Measurements from ENCODE around the gene SLX4IP.

The SLX4IP gene

DNA sequence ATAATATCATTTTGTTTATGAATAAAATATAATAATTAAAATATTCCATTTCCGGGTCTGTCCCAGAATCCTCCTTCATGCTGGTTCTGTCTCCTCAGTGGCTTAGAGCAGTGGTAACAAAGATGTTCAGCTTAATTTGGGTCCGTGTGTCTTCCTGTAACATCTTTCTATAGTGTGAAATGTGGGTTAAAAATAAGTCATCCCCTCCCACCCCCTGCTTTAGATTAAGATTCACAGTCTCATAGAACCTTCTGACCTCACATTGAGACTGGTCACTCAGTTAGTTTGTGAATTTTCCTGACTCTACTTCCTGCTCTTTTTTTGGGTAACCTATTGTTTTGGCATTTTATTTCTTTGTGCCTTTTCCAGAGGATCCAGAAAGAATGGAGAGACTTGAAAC lies 55.2 kb downstream of the SLX4IP start:
- DNase-seq, result no peak
- Histone ChIP-seq H3K4me1 (no peaks in the 10 kb centered on the region), H3K27ac (no peak overlapping the region), H3K9me3 (no peaks in the 10 kb centered on the region), H3K4me3 (no peak overlapping the region), H3K36me3 (no peaks in the 10 kb centered on the region), H3K27me3 (no peaks in the 10 kb centered on the region)
- intact Hi-C loops (cut with DNase I; ENCODE audit: low total_unique reads), result no loop called here
- TF ChIP-seq, protein P1, sequence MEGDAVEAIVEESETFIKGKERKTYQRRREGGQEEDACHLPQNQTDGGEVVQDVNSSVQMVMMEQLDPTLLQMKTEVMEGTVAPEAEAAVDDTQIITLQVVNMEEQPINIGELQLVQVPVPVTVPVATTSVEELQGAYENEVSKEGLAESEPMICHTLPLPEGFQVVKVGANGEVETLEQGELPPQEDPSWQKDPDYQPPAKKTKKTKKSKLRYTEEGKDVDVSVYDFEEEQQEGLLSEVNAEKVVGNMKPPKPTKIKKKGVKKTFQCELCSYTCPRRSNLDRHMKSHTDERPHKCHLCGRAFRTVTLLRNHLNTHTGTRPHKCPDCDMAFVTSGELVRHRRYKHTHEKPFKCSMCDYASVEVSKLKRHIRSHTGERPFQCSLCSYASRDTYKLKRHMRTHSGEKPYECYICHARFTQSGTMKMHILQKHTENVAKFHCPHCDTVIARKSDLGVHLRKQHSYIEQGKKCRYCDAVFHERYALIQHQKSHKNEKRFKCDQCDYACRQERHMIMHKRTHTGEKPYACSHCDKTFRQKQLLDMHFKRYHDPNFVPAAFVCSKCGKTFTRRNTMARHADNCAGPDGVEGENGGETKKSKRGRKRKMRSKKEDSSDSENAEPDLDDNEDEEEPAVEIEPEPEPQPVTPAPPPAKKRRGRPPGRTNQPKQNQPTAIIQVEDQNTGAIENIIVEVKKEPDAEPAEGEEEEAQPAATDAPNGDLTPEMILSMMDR (IDR thresholded peaks at IDR 0.05), result no peak

DNA sequence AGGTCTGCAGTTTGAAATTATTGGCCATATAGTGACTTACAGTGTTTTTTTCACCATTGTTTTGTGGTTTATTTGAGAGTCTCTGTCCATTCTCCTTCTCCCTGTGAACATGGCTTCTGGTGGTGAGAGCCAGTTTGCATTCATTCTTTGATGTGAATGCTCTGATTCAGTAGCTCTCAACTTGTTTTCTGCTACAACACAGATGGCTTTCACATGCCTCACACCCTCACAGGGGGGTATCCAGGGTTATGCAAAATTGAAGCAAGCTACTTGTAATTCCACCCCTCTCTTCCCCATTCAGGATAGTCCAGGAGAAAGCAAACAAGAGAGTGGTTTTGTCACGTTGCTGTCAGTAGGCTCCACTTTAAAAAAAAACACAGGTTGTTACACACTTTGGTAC lies 55.6 kb downstream of the SLX4IP start:
- H3K4me1 ChIP-seq, result no peaks in the 10 kb centered on the region
- H3K36me3 ChIP-seq, result no peaks in the 10 kb centered on the region
- no peaks in the 10 kb centered on the region for H3K27me3 ChIP-seq
- no peak overlapping the region for H3K27ac ChIP-seq
- TF ChIP-seq, protein P1 (IDR thresholded peaks at IDR 0.05), result no peak
- no peak for DNase-seq
- H3K4me3 ChIP-seq, result no peak overlapping the region
- intact Hi-C loops (cut with DNase I; ENCODE audit: low total_unique reads), result no loop called here
- no peaks in the 10 kb centered on the region for H3K9me3 ChIP-seq

DNA sequence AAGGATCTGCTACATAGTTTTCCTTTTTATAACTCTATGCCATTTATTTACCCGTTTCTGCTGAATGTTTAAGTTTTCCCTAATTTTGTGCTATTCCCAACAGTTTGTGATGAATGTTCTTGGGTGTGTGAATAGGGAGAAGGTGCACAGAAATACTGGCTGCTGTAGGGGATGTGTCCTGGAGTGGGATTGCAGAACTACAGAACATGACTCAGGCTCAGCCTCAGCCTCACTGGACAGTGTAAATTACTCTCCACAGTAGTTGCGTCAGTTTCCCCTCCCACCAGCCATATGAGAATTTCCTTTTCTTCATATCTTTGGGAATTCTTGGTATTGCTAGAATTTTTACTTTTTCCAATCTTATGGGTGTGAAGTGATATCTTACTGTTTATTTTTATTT lies 57.0 kb downstream of the SLX4IP start:
- no peak overlapping the region for H3K4me3 ChIP-seq
- H3K9me3 ChIP-seq, result no peaks in the 10 kb centered on the region
- TF ChIP-seq, protein P1 (IDR thresholded peaks at IDR 0.05), result no peak
- no peaks in the 10 kb centered on the region for H3K36me3 ChIP-seq
- intact Hi-C loops (cut with DNase I; ENCODE audit: low total_unique reads), result no loop called here
- no peak overlapping the region for H3K27ac ChIP-seq
- no peaks in the 10 kb centered on the region for H3K4me1 ChIP-seq
- no peaks in the 10 kb centered on the region for H3K27me3 ChIP-seq
- DNase-seq, result no peak

DNA sequence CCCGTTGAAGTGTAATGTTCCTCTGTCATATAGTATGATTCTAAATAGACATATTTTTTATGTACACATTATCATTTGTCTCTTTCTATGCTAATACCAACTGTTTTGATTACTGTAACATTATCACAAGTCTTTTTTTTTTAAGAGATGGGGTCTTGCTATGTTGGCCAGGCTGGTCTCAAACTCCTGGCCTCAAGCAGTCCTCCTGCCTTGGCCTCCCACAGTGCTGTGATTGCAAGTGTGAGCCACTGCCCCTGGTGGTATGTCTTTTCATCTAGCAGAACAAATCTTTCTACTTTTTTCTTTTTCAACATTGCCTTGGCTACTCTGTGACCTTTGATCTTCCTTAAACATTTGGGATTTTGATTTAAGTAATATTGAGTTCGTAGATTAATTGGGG lies 57.7 kb downstream of the SLX4IP start:
- intact Hi-C loops (cut with DNase I; ENCODE audit: low total_unique reads), result no loop called here
- no peak overlapping the region for H3K4me3 ChIP-seq
- no peaks in the 10 kb centered on the region for H3K36me3 ChIP-seq
- TF ChIP-seq, protein P1 (IDR thresholded peaks at IDR 0.05), result no peak
- DNase-seq, result no peak
- H3K27ac ChIP-seq, result no peak overlapping the region
- H3K9me3 ChIP-seq, result no peaks in the 10 kb centered on the region
- H3K4me1 ChIP-seq, result no peaks in the 10 kb centered on the region
- H3K27me3 ChIP-seq, result no peaks in the 10 kb centered on the region

DNA sequence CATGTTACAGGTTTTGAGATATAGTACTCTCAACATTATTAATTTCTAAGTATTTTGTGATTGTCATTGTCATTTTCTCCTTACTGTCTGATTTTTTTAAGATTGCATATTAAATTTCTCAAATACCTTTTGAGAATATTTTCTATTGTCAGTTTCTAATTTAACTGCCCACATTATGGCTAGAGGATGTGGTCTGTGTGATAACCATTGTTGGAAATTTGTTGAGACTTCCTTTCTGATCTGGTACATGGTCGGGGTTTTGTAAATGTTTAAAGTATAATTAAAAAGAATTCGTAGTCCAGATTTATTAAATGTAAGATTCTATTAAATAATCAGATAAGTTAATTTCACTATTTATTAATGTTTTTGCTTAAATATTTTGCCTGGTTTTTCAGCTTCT lies 60.1 kb downstream of the SLX4IP start:
- intact Hi-C loops (cut with DNase I; ENCODE audit: low total_unique reads), result no loop called here
- H3K27ac ChIP-seq, result no peak overlapping the region
- H3K9me3 ChIP-seq, result no peaks in the 10 kb centered on the region
- H3K4me3 ChIP-seq, result no peak overlapping the region
- H3K27me3 ChIP-seq, result no peaks in the 10 kb centered on the region
- H3K36me3 ChIP-seq, result no peaks in the 10 kb centered on the region
- TF ChIP-seq, protein P1 (IDR thresholded peaks at IDR 0.05), result no peak
- H3K4me1 ChIP-seq, result no peaks in the 10 kb centered on the region
- no peak for DNase-seq

DNA sequence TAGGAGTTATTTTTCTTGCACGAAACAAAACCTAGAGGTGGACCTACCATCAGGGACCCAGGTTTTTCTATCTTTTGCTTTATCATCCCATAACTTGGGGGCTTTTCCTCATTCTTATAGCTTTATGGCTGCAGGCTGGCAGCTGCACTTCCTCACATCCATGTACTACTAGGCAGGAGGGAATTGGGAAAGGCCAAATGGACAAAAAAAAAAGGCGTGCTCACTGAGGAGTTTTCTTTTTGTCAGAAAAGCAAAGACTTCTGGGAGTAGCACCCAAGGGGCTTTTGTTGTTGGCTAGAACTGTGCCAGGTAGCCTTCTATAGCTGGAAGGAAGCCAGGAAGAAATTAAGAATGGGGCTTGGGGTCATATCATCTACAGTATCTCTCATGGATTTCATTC lies 61.4 kb downstream of the SLX4IP start:
- H3K4me3 ChIP-seq, result no peak overlapping the region
- H3K36me3 ChIP-seq, result no peaks in the 10 kb centered on the region
- H3K27ac ChIP-seq, result no peak overlapping the region
- intact Hi-C loops (cut with DNase I; ENCODE audit: low total_unique reads), result no loop called here
- H3K9me3 ChIP-seq, result no peaks in the 10 kb centered on the region
- H3K4me1 ChIP-seq, result no peaks in the 10 kb centered on the region
- TF ChIP-seq, protein P1 (IDR thresholded peaks at IDR 0.05), result no peak
- no peak for DNase-seq
- no peaks in the 10 kb centered on the region for H3K27me3 ChIP-seq
